Activated CD4-positive, alpha-beta T cell treated with anti-CD3 and anti-CD28 coated beads for 36 hours (primary cell): ENCODE data around the gene VPS26A. TPM values are rescaled to one million over a fixed set of nuclear protein-coding genes. Genes with fewer than 3 reads are reported as not detected.
"Not testable (repeated sequence)": the region's sequence is repeated elsewhere in the genome, so short reads cannot be mapped to it uniquely, and the experiment has no call there.

Source experiments
- ATAC-seq: fragments of 200-7000 bp; cut with Tn5 transposase; one replicate; pipeline ENCODE4 v1.10.0; 2021; ENCODE audit warnings: mild to moderate bottlenecking, moderate library complexity
- CTCF ChIA-PET: fragments of 350-600 bp; sonication (Branson Sonifier 250); formaldehyde crosslinking; loops from one replicate; lab custom pipeline; 2021; ENCODE audit warnings: antibody characterized with exemption; lab: Charles Lee
- POLR2A ChIA-PET: fragments of 350-600 bp; sonication (Branson Sonifier 250); formaldehyde crosslinking; loops from one replicate; lab custom pipeline; 2021; ENCODE audit warnings: antibody characterized with exemption, inconsistent platforms; lab: Charles Lee
- DNase-seq: peaks from one replicate; pipeline ENCODE4 v3.0.0-alpha.2; 2020
- H3K27ac Mint-ChIP-seq: one replicate; pipeline ENCODE4 v1.8.0; 2021; ENCODE audit warnings: mixed read lengths
- H3K27me3 Mint-ChIP-seq: one replicate; pipeline ENCODE4 v1.8.0; 2021; ENCODE audit warnings: mixed read lengths
- H3K36me3 Mint-ChIP-seq: one replicate; pipeline ENCODE4 v1.8.0; 2021; ENCODE audit warnings: low read depth, mixed read lengths
- H3K4me1 Mint-ChIP-seq: one replicate; pipeline ENCODE4 v1.8.0; 2021; ENCODE audit warnings: mixed read lengths
- H3K4me3 Mint-ChIP-seq: one replicate; pipeline ENCODE4 v1.8.0; 2021; ENCODE audit warnings: mild to moderate bottlenecking, moderate library complexity, mixed read lengths
- H3K9me3 Mint-ChIP-seq: one replicate; pipeline ENCODE4 v1.8.0; 2021; ENCODE audit warnings: low read depth, mixed read lengths
- intact Hi-C, 2 experiments: fragments of 100-400 bp; cut with DNase I in 1 of 2; cut with micrococcal nuclease in 1 of 2; formaldehyde crosslinking; loops; one replicate each; pipeline versions ENCODE4 v1.14.2 to v1.15.1; 2022 to 2024; cut with DNase I, micrococcal nuclease
- total RNA-seq, 2 experiments: library from RNA; stranded (reverse); gene quantifications; one replicate each; pipeline ENCODE4 v1.2.3, GENCODE V29; 2021

VPS26A gene
- total RNA-seq, 2 experiments from 2014 or later = 27.1 to 32.2 TPM

- no peak for ATAC-seq
- peaks cover 42% of the 10 kb centered on the region for H3K4me1 Mint-ChIP-seq
- H3K27me3 Mint-ChIP-seq = no peaks in the 10 kb centered on the region
- no peaks in the 10 kb centered on the region for H3K9me3 Mint-ChIP-seq
- no peak overlapping the region for H3K4me3 Mint-ChIP-seq
- H3K36me3 Mint-ChIP-seq = peaks cover 14% of the 10 kb centered on the region
- ChIA-PET CTCF (no interaction called here), POLR2A (interaction anchor here (0.7 to 1.0 kb wide), 2 partner anchors 65 to 70 kb away, joined by 3 to 4 read pairs; no protein-coding TSS in a partner anchor)
- no peak overlapping the region for H3K27ac Mint-ChIP-seq
- no peak for DNase-seq
- intact Hi-C loops = no loop called here
Measured at GRCh38 chr10:69130251-69130650, 6.3 kb downstream of the VPS26A start.

- no peak for ATAC-seq
- H3K4me1 Mint-ChIP-seq = peaks cover 10% of the 10 kb centered on the region
- H3K36me3 Mint-ChIP-seq = peaks cover 9% of the 10 kb centered on the region
- H3K4me3 Mint-ChIP-seq = no peak overlapping the region
- intact Hi-C loops = no loop called here
- POLR2A ChIA-PET = no interaction called here
- DNase-seq = no peak
- no peaks in the 10 kb centered on the region for H3K27me3 Mint-ChIP-seq
- H3K27ac Mint-ChIP-seq = no peak overlapping the region
- H3K9me3 Mint-ChIP-seq = no peaks in the 10 kb centered on the region
- CTCF ChIA-PET = interaction anchor here (0.5 kb wide), 1 partner anchor 28 kb away, joined by 3 read pairs; no protein-coding TSS in a partner anchor
Measured at GRCh38 chr10:69139961-69140360, 16.0 kb downstream of the VPS26A start.

DNA sequence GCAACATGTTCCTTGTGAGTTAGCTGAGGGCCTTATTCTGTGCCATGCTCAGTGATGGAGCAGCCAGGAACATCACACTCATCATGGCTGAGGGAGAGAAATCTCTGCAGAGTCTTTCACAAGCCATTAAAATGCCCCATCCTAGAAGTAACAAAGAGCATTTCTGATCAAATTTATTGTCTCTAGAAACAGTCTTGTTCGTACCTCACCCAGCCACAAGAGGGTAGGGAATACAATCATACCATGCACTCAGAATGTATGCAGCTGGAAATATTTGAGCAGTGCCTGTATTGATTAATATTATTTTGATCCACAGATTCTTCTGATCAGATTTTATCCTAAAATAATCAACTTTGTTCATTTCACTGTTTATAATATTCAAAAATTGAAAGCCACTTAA lies 17.3 kb downstream of the VPS26A start:
- DNase-seq (no peak), ATAC-seq (no peak)
- POLR2A ChIA-PET = no interaction called here
- Mint-ChIP-seq H3K27me3 (no peaks in the 10 kb centered on the region), H3K4me1 (peaks cover 10% of the 10 kb centered on the region), H3K36me3 (peaks cover 5% of the 10 kb centered on the region), H3K27ac (no peak overlapping the region), H3K4me3 (no peak overlapping the region), H3K9me3 (no peaks in the 10 kb centered on the region)
- intact Hi-C loops = no loop called here
- CTCF ChIA-PET = interaction anchor here (1.1 to 1.2 kb wide), 2 partner anchors 17 to 160 kb away, joined by 3 to 5 read pairs; no protein-coding TSS in a partner anchor

GRCh38 chr10:69142074-69142473 lies 18.1 kb downstream of the VPS26A start:
- DNase-seq, ATAC-seq, H3K4me3 Mint-ChIP-seq, H3K27ac Mint-ChIP-seq, H3K36me3 Mint-ChIP-seq, POLR2A ChIA-PET, H3K27me3 Mint-ChIP-seq, CTCF ChIA-PET, intact Hi-C loops, H3K9me3 Mint-ChIP-seq: not testable (repeated sequence)
- peaks cover 17% of the 10 kb centered on the region for H3K4me1 Mint-ChIP-seq

- Mint-ChIP-seq H3K27ac (no peak overlapping the region), H3K36me3 (peaks cover 6% of the 10 kb centered on the region), H3K27me3 (no peaks in the 10 kb centered on the region), H3K4me3 (no peak overlapping the region), H3K4me1 (peaks cover 18% of the 10 kb centered on the region), H3K9me3 (no peaks in the 10 kb centered on the region)
- no peak for DNase-seq
- CTCF ChIA-PET = no interaction called here
- no peak for ATAC-seq
- POLR2A ChIA-PET = no interaction called here
- intact Hi-C loops = no loop called here
Measured at GRCh38 chr10:69142983-69143382, 19.0 kb downstream of the VPS26A start.

- DNase-seq = no peak
- CTCF ChIA-PET = no interaction called here
- POLR2A ChIA-PET = no interaction called here
Measured at GRCh38 chr10:69145329-69145728, 21.4 kb downstream of the VPS26A start.

GRCh38 chr10:69145864-69146263 lies 21.9 kb downstream of the VPS26A start:
- H3K27me3 Mint-ChIP-seq = no peaks in the 10 kb centered on the region
- ChIA-PET POLR2A (no interaction called here), CTCF (interaction anchor here (1.6 kb wide), 1 partner anchor 9 kb away, joined by 4 read pairs; no protein-coding TSS in a partner anchor)
- no peak overlapping the region for H3K4me3 Mint-ChIP-seq
- peaks cover 6% of the 10 kb centered on the region for H3K36me3 Mint-ChIP-seq
- no peak overlapping the region for H3K27ac Mint-ChIP-seq
- ATAC-seq (no peak), DNase-seq (no peak)
- intact Hi-C loops = no loop called here
- no peaks in the 10 kb centered on the region for H3K9me3 Mint-ChIP-seq
- H3K4me1 Mint-ChIP-seq = peaks cover 17% of the 10 kb centered on the region

More at GRCh38 chr10:69145329-69145728, 21.4 kb downstream of the VPS26A start:
- H3K9me3 Mint-ChIP-seq = no peaks in the 10 kb centered on the region
- intact Hi-C loops = no loop called here
- no peak overlapping the region for H3K4me3 Mint-ChIP-seq
- peaks cover 6% of the 10 kb centered on the region for H3K36me3 Mint-ChIP-seq
- no peak overlapping the region for H3K27ac Mint-ChIP-seq
- H3K27me3 Mint-ChIP-seq = no peaks in the 10 kb centered on the region
- no peak for ATAC-seq
- H3K4me1 Mint-ChIP-seq = peaks cover 17% of the 10 kb centered on the region

GRCh38 chr10:69146759-69147158 lies 22.8 kb downstream of the VPS26A start:
- CTCF ChIA-PET = interaction anchor here (1.0 to 1.6 kb wide), 3 partner anchors 8 to 53 kb away, joined by 3 to 4 read pairs (median 3); no protein-coding TSS in a partner anchor
- H3K27ac Mint-ChIP-seq = peak overlapping the region; percentile 15
- peaks cover 6% of the 10 kb centered on the region for H3K36me3 Mint-ChIP-seq
- H3K4me3 Mint-ChIP-seq = no peak overlapping the region
- H3K9me3 Mint-ChIP-seq = no peaks in the 10 kb centered on the region
- H3K27me3 Mint-ChIP-seq = no peaks in the 10 kb centered on the region
- intact Hi-C loops = no loop called here
- POLR2A ChIA-PET = no interaction called here
- DNase-seq (no peak), ATAC-seq (peak; percentile 16)
- H3K4me1 Mint-ChIP-seq = peaks cover 17% of the 10 kb centered on the region

GRCh38 chr10:69151984-69152383 lies 28.0 kb downstream of the VPS26A start:
- intact Hi-C loops = no loop called here
- Mint-ChIP-seq H3K9me3 (no peaks in the 10 kb centered on the region), H3K4me1 (peaks cover 16% of the 10 kb centered on the region), H3K36me3 (no peaks in the 10 kb centered on the region), H3K27ac (no peak overlapping the region), H3K4me3 (no peak overlapping the region), H3K27me3 (no peaks in the 10 kb centered on the region)
- ATAC-seq = peak; percentile 55
- ChIA-PET CTCF (no interaction called here), POLR2A (no interaction called here)
- DNase-seq = peak; percentile 38

GRCh38 chr10:69153227-69153626 lies 29.2 kb downstream of the VPS26A start:
- H3K9me3 Mint-ChIP-seq = no peaks in the 10 kb centered on the region
- no peak for DNase-seq
- no peak for ATAC-seq
- H3K27me3 Mint-ChIP-seq = no peaks in the 10 kb centered on the region
- H3K36me3 Mint-ChIP-seq = peaks cover under 1% of the 10 kb centered on the region
- H3K27ac Mint-ChIP-seq = no peak overlapping the region
- H3K4me1 Mint-ChIP-seq = peaks cover 11% of the 10 kb centered on the region
- POLR2A ChIA-PET = interaction anchor here (0.6 kb wide), 1 partner anchor 821 kb away, joined by 3 read pairs; the partner anchor contains the start of gene HNRNPH3
- H3K4me3 Mint-ChIP-seq = no peak overlapping the region
- CTCF ChIA-PET = no interaction called here
- intact Hi-C loops = no loop called here

DNA sequence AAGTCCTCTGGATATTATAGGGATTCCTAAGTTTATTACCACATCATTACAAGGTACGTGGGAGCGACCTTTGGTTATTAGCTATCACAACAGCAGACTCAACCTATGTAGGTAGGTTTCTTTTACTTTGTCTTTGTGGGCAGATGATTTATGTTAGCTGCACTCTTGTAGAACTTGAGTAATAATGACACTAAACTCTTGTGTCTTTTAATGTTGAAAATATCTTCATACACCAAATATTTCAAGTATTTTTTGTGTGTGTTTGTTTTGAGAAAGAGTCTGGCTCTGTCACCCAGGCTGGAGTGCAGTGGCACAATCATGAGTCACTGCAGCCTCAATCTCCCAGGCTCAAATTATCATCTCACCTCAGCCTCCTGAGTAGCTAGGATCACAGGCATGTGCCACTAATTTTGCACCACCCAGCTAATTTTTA lies 36.8 kb downstream of the VPS26A start:
- intact Hi-C loops = no loop called here
- Mint-ChIP-seq H3K9me3 (no peaks in the 10 kb centered on the region), H3K27ac (no peak overlapping the region), H3K4me1 (no peaks in the 10 kb centered on the region), H3K4me3 (no peak overlapping the region), H3K36me3 (peaks cover 14% of the 10 kb centered on the region), H3K27me3 (no peaks in the 10 kb centered on the region)
- POLR2A ChIA-PET = no interaction called here
- CTCF ChIA-PET = no interaction called here
- ATAC-seq = no peak
- no peak for DNase-seq

DNA sequence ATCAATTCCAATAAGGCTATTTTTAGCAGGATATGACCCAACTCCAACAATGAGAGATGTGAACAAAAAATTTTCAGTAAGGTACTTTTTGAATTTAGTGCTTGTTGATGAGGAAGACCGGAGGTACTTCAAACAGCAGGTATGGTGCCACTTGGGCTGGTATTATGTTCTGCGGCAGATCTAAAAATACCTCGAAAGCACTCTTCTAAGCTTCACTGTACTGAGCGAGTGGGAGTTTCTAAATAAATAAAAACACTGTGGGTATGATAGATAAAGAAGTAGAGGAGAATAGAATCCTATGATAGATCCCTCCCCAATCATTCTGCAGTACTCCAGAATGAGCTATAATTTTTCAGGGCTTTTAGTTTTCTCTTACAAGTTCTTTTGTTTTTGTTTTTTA lies 44.5 kb downstream of the VPS26A start:
- Mint-ChIP-seq H3K27ac (no peak overlapping the region), H3K9me3 (no peaks in the 10 kb centered on the region), H3K36me3 (peaks cover 5% of the 10 kb centered on the region), H3K4me3 (no peak overlapping the region), H3K27me3 (no peaks in the 10 kb centered on the region), H3K4me1 (peaks cover 4% of the 10 kb centered on the region)
- intact Hi-C loops = no loop called here
- CTCF ChIA-PET = no interaction called here
- ATAC-seq (no peak), DNase-seq (no peak)
- POLR2A ChIA-PET = no interaction called here
